Brain microvascular endothelial cell (primary cell): Measurements from ENCODE around the gene PCNX3.

Experiments
- DNase-seq: peaks from one replicate; pipeline ENCODE4 v3.0.0-alpha.2; 2020
- H3K27ac ChIP-seq: fragments of 250-450 bp; sonication (Bioruptor Pico); 2 replicates; pipeline ENCODE4 v1.5.1; 2020; ENCODE audit warnings: mild to moderate bottlenecking, moderate library complexity
- H3K27me3 ChIP-seq: fragments of 250-450 bp; sonication (Bioruptor Pico); replicated peaks from 2 replicates; pipeline ENCODE4 v1.5.1; 2020; ENCODE audit warnings: mild to moderate bottlenecking
- H3K36me3 ChIP-seq: fragments of 250-450 bp; sonication (Bioruptor Pico); replicated peaks from 2 replicates; pipeline ENCODE4 v1.5.1; 2020; ENCODE audit warnings: mild to moderate bottlenecking
- H3K4me3 ChIP-seq: 2 replicates; pipeline ENCODE4 v1.5.1; 2011; ENCODE audit warnings: low read depth, mild to moderate bottlenecking, control low read depth, low read length, moderate library complexity
- CTCF ChIP-seq: IDR thresholded peaks from 2 replicates; pipeline ENCODE4 v1.5.1; 2011; ENCODE audit warnings: low read depth, mild to moderate bottlenecking, moderate library complexity, low read length, control low read depth, inconsistent platforms; ENCODE audit errors: missing control alignments
- in situ Hi-C: cut with HindIII; loops from 2 replicates; pipeline ENCODE4 v1.10.0; 2017; ENCODE audit warnings: low sequenced_read_pairs, low pct_ligation_motif_present

PCNX3 gene

DNA sequence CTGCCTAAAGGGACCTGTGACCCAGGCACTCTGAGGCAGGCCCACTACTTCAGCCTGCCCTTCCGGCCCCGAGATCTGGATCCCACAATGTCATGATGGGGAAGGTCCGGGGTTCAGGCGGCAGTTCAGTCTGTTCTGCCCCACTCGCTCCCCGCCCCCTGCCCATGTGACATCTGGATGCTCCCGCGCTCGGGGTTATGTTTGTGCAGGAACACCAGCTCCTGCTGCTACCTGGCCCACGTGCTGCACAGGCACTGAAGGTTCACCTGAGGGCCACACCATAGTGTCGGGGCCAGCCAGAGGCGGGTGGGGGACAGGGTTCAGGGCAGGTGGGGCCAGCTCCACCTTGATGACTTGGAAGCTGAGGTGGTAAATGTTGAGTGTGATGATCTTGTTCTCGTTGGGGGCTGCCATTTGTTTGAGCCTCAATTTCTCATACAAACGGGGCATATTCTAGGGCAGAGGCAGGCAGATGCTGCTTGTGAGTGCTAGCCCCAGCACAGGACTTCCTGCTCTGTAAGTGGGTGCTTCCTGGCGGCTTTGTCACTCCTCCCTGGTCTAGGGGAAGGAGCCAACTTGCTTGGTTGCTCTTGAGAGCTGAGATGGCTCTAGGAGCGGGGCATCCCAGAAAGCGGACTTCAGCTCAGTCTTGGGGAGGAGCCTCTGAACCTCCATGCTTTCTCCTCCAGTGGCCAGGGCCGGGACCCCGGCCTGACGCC is 18.0 kb downstream of the PCNX3 start:
- in situ Hi-C loops = no loop called here
- Histone ChIP-seq H3K4me3 (no peak overlapping the region), H3K27ac (no peak overlapping the region), H3K27me3 (no peaks in the 10 kb centered on the region), H3K36me3 (peaks cover 62% of the 10 kb centered on the region)
- no peak for TF ChIP-seq CTCF
- no peak for DNase-seq

DNA sequence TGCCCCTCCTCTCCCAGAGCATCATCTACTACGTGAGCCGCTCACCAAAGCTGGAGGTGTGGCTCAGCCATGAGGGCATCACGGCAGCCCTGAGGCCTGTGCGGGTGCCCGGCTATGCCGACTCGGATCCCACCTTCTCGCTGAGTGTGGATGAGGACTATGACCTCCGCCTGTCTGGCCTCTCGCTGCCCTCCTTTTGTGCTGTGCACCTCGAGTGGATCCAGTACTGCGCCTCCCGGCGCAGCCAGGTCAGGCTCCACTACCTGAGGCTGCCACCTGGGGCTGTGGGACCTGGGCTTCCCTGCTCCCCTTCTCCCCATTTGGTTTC is 18.5 kb downstream of the PCNX3 start:
- in situ Hi-C loops = no loop called here
- Histone ChIP-seq H3K27me3 (no peaks in the 10 kb centered on the region), H3K36me3 (peaks cover 58% of the 10 kb centered on the region), H3K27ac (no peak overlapping the region), H3K4me3 (no peak overlapping the region)
- DNase-seq = no peak
- no peak for TF ChIP-seq CTCF

DNA sequence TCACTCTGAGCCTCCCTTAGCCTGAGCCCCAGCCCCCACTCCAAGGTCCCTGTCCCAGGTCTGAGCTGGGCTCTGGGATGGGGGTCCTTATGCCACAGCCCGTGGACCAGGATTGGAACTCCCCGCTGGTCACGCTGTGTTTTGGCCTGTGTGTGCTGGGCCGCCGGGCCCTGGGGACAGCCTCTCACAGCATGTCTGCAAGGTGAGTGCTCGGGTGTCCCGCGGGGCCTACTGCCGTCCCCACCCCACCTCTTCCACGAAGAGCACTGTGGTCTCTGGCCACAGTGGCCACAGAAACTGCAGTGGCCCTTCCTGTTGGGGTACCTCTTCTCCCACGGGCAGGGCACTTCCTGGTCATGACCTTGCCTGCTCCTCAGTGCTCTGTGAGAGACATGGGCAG is 18.9 kb downstream of the PCNX3 start:
- no peaks in the 10 kb centered on the region for H3K27me3 ChIP-seq
- no peak for DNase-seq
- H3K27ac ChIP-seq = no peak overlapping the region
- peaks cover 54% of the 10 kb centered on the region for H3K36me3 ChIP-seq
- H3K4me3 ChIP-seq = no peak overlapping the region
- no peak for TF ChIP-seq CTCF
- in situ Hi-C loops = no loop called here

GRCh38 chr11:65634905-65635731 is 19.5 kb downstream of the PCNX3 start:
- H3K27me3 ChIP-seq = no peaks in the 10 kb centered on the region
- H3K36me3 ChIP-seq = peaks cover 47% of the 10 kb centered on the region
- no peak for TF ChIP-seq CTCF
- in situ Hi-C loops = no loop called here
- no peak overlapping the region for H3K27ac ChIP-seq
- H3K4me3 ChIP-seq = no peak overlapping the region
- DNase-seq = no peak

DNA sequence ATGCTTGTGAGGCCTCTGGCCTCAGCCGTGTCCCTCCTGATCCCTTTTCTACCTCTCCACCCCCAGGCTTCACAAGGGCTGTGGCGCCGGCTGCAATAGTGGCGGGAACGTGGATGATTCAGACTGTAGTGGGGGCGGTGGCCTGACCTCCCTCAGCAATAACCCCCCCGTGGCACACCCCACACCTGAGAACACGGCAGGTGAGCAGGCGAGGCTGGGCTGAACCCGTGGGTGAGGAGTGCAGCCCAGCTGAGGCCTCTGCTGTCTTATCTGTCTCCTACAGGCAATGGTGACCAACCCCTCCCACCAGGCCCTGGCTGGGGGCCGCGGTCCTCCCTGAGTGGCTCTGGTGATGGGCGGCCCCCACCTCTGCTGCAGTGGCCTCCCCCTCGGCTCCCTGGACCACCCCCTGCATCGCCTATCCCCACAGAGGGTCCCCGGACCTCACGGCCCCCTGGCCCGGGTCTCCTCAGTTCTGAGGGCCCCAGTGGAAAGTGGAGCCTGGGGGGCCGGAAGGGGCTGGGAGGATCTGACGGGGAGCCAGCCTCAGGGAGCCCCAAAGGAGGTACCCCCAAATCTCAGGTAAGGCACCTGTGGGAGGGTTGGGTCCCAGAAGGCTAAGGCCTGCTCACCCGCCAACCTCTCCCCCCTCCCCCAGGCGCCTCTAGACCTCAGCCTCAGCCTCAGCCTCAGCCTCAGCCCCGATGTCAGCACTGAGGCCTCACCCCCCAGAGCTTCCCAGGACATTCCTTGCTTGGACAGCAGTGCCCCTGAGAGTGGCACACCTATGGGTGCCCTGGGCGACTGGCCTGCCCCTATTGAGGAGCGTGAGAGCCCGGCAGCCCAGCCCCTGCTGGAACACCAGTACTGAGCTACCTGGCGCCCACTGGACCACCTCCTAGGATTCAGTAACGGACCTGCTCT is 20.8 kb downstream of the PCNX3 start:
- no peak for TF ChIP-seq CTCF
- H3K4me3 ChIP-seq = no peak overlapping the region
- no peak for DNase-seq
- peaks cover 38% of the 10 kb centered on the region for H3K36me3 ChIP-seq
- no peaks in the 10 kb centered on the region for H3K27me3 ChIP-seq
- H3K27ac ChIP-seq = no peak overlapping the region
- in situ Hi-C loops = no loop called here
